ENCODE measurements around the gene PRRT2.

The PRRT2 gene

DNA sequence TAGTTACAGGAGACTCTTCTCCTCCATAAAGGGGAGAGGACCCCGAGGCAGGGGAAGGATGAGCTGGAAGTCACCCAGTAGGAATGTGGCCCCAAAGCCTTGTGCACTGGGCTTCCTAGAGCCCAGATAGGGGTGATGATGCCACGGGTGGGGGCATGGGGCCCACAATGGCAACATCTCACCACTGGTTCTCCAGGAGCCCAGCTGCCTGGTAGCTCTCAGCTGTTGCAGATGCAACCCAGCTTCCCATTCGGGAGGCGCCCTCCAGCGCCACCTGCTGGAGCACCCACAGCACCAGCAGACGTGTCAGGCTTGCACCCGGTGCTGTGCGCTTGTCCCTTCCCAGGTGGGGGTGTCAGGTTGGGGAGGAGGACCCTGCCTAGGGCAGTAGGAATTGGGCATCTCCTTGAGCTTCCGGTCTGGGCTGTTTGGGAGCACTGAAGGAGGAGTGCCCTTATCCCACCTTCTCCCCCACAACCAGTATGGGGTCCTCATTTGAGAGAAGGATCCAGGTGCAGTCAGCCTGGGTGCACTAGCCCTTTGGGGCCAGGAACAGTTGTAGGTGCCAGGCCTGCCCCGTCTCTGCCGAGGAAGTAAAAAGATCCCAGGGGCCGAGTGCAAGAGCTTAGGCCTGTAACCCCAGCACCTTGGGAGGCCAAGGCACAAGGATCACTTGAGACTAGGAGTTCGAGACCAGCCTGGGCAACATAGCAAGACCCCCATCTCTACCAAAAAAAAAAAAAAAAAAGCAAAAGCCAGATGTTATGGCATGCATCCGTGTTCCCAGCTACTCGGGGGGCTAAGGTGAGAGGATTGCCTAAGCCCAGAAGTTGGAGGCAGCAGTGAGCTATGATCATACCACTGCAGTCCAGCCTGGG, 36.7 kb downstream of the PRRT2 start:
- H3K4me3 ChIP-seq (replicated peaks; ENCODE audit: low read depth, low read length) = no peak overlapping the region
- DNase-seq (ENCODE audit: low read depth) = peak; percentile 77
- TF ChIP-seq, protein P1, sequence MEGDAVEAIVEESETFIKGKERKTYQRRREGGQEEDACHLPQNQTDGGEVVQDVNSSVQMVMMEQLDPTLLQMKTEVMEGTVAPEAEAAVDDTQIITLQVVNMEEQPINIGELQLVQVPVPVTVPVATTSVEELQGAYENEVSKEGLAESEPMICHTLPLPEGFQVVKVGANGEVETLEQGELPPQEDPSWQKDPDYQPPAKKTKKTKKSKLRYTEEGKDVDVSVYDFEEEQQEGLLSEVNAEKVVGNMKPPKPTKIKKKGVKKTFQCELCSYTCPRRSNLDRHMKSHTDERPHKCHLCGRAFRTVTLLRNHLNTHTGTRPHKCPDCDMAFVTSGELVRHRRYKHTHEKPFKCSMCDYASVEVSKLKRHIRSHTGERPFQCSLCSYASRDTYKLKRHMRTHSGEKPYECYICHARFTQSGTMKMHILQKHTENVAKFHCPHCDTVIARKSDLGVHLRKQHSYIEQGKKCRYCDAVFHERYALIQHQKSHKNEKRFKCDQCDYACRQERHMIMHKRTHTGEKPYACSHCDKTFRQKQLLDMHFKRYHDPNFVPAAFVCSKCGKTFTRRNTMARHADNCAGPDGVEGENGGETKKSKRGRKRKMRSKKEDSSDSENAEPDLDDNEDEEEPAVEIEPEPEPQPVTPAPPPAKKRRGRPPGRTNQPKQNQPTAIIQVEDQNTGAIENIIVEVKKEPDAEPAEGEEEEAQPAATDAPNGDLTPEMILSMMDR (IDR thresholded peaks at IDR 0.05; ENCODE audit: low read length, missing control alignments) = peak; percentile 92

DNA sequence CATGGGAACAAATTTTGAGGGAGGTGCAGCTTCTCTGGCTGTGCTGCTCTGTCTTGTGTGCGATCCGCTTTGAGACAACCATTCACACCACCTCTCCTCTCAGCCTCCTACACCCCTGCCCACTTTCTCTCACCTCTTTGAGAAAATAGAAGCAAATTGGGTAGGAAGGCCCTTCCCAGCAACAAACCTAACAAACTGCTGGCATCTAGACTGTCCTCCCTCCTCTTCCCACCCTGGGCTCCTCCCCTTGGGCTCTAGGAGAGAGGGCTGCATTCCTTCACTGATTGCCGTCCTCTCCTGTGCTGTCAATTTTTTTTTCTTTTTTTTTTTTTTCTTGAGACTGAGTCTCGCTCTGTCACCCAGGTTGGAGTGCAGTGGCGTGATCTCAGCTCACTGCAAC, 37.5 kb downstream of the PRRT2 start:
- DNase-seq (ENCODE audit: low read depth) = no peak
- no peak overlapping the region for H3K4me3 ChIP-seq (replicated peaks; ENCODE audit: low read depth, low read length)
- TF ChIP-seq, protein P1 (IDR thresholded peaks at IDR 0.05; ENCODE audit: low read length, missing control alignments) = no peak

DNA sequence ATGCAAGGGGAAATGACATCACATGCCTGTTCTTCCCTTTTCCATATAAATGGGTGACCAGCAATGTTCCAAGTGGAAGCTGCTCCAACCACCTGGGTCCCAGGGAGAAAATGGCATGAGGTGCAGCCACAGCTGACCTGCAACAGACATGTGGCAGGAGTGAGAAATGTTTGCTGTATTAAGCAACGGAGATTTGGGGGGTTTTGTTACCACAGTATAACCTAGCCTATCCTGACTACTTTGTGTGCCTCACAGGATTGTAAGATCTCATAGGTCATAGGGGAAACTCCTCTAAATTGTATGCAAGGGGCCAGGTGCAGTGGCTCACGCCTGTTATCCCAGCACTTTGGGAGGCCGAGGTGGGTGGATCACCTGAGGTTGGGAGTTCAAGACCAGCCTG, 39.0 kb downstream of the PRRT2 start:
- TF ChIP-seq, protein P1 (IDR thresholded peaks at IDR 0.05; ENCODE audit: low read length, missing control alignments) = no peak
- no peak overlapping the region for H3K4me3 ChIP-seq (replicated peaks; ENCODE audit: low read depth, low read length)
- no peak for DNase-seq (ENCODE audit: low read depth)

DNA sequence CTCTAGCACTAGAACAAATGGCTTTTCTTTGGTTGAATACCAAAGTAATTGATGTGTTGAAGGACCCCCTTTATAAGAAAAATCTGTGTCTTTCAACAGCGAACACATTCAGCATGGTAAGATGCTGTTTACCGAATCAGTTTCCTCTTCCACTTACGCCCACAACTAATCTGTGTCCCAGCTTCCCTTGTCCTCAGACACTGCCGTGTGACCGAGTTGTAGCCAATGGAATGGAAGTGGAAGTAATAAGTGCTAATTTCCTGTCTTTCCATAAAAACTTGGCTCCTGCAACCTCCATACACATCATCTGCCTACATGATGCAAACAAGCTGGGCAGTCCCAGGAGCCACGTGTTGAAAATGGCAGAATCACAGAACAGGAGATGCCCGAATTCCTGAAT, 40.7 kb downstream of the PRRT2 start:
- H3K4me3 ChIP-seq (replicated peaks; ENCODE audit: low read depth, low read length) = no peak overlapping the region
- TF ChIP-seq, protein P1 (IDR thresholded peaks at IDR 0.05; ENCODE audit: low read length, missing control alignments) = no peak
- peak; percentile 84 for DNase-seq (ENCODE audit: low read depth)

DNA sequence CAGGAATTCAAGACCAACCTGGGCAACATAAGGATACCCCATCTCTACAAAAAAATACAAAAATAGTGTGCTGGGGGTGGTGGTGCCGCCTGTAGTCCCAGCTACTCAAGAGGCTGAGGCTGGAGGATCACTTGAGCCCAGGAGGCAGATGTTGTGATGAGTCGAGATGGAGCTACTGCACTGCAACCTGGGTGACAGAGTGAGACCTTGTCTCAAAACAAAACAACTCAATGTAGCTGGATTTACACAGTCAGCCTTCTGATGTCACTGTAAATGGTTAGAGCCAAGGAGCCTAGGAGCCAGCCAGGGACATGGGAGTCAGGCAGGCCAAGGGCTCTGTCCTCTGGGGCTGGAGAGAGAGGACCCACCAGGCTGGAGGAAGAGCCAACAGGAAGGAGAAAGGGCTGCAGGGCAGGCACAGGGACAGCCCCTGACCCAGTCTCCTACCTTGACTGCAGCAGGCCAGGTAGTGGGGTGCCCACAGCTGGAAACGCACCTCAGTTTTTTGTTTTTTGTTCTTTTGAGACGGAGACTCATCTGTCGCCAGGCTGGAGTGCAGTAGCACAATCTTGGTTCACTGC, 42.6 kb downstream of the PRRT2 start:
- TF ChIP-seq, protein P1 (IDR thresholded peaks at IDR 0.05; ENCODE audit: low read length, missing control alignments) = no peak
- no peak overlapping the region for H3K4me3 ChIP-seq (replicated peaks; ENCODE audit: low read depth, low read length)
- DNase-seq (ENCODE audit: low read depth) = no peak

DNA sequence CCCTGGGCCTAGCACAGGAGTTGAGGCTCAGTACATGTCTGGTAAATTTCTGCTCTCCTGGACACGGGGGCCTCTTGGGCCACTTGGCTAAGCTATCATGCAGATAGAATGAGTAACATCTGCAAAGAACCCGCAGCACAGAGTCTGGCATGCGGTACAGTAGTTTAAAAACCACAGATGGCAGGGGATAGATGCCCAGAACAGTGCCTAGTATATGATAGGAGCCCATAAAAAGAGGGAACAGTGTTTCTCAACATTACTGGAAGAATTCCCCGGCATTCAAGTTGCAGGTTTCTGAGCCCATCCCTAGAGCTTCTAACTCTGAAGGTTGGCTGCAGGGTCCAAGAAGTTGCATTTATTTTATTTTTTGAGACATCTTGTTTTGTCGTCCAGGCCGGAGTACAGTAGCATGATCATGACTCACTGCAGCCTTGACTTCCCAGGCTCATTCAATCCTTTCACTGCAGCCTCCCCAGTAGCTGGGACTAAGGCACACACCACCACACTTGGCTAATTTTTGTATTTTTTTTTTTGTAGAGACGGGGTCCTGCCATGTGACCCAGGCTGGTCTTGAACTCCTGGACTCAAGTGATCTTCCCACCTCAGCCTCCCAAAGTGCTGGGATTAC, 45.3 kb downstream of the PRRT2 start:
- DNase-seq (ENCODE audit: low read depth) = peak; percentile 13
- TF ChIP-seq, protein P1 (IDR thresholded peaks at IDR 0.05; ENCODE audit: low read length, missing control alignments) = no peak
- H3K4me3 ChIP-seq (replicated peaks; ENCODE audit: low read depth, low read length) = no peak overlapping the region
